ENCODE data around the gene ZNF407. TPM values are rescaled to one million over a fixed set of nuclear protein-coding genes. Genes with fewer than 3 reads are reported as not detected.

ZNF407 gene
- total and polyA plus RNA-seq, 2 of the 13 experiments (the other 11 are each of a cell fraction or from before 2014, with no cell fraction given): 2.3 to 8.7 TPM

- Histone ChIP-seq H2AFZ (ENCODE audit: low read length) (no peak overlapping the region), H3K4me2 (ENCODE audit: low read depth, low read length) (no peak overlapping the region), H3K4me1 (ENCODE audit: insufficient read depth, low read length) (peaks cover 25% of the 10 kb centered on the region), H3K4me3 (replicated peaks in 1 of 3; ENCODE audit: insufficient read depth in 1 of 3, low read depth in 2 of 3, low read length in 3 of 3) (no peak overlapping the region), H3K9ac (ENCODE audit: insufficient read depth, low read depth, low read length) (no peak overlapping the region), H3K79me2 (ENCODE audit: insufficient read depth, low read length) (no peaks in the 10 kb centered on the region), H3K36me3 (replicated peaks in 1 of 2; ENCODE audit: control insufficient read depth in 1 of 2, insufficient read depth in 2 of 2, low read length in 2 of 2) (peaks cover 0 to 1% of the 10 kb centered on the region in 2 experiments; a peak in 1 of 5 replicates), H3K27ac (ENCODE audit: extremely low read length, insufficient read depth, low read length) (no peak overlapping the region), H3K9me3 (ENCODE audit: low read length) (no peaks in the 10 kb centered on the region), H3K27me3 (ENCODE audit: control insufficient read depth in 1 of 2, insufficient read depth in 2 of 2, low read length in 2 of 2) (no peaks in the 10 kb centered on the region; a peak in 1 of 5 replicates), H4K20me1 (ENCODE audit: insufficient read depth, low read length) (no peaks in the 10 kb centered on the region)
- WGBS (ENCODE audit: low lambda C conversion rate): 94% methylated on average over 11 of the region's 11 CpGs
- in situ Hi-C loops (cut with HindIII; ENCODE audit: extremely low pct_ligation_motif_present, low pct_unique_long_range_greater_than_20kb): no loop called here
- intact Hi-C loops (cut with micrococcal nuclease; ENCODE audit: unreplicated experiment): no loop called here
- POLR2A ChIA-PET: no interaction called here
- FAIRE-seq: no peak
- BruUV-seq (replicated peaks): no TSS peak
- CTCF ChIA-PET (ENCODE audit: low intra/inter-chr PET ratio, low total read pairs): no interaction called here
- DNase-seq (ENCODE audit: low spot score): no peak
- ATAC-seq: no peak
- no peak for TF ChIP-seq KAT2B (IDR thresholded peaks at IDR 0.05; ENCODE audit: borderline replicate concordance, low read depth, low read length)
- no peak for TF ChIP-seq ZBTB33 (CRISPR knock-in tag; IDR thresholded peaks at IDR 0.05)
- TF ChIP-seq ELF1 (CRISPR knock-in tag; IDR thresholded peaks at IDR 0.05): no peak
- TF ChIP-seq HIVEP1 (CRISPR knock-in tag; IDR thresholded peaks at IDR 0.05): no peak
- no peak for TF ChIP-seq RBM39 (IDR thresholded peaks at IDR 0.05; ENCODE audit: low read depth, low read length, poor library complexity, severe bottlenecking)
- no peak for TF ChIP-seq HNF4A (CRISPR knock-in tag; IDR thresholded peaks at IDR 0.05)
- TF ChIP-seq ZNF383 (CRISPR knock-in tag; IDR thresholded peaks at IDR 0.05; ENCODE audit: borderline replicate concordance): no peak
- no peak for TF ChIP-seq GPBP1L1 (CRISPR knock-in tag; IDR thresholded peaks at IDR 0.05)
- TF ChIP-seq ELK4 (CRISPR knock-in tag; IDR thresholded peaks at IDR 0.05; ENCODE audit: borderline replicate concordance): no peak
- no peak for TF ChIP-seq RERE (CRISPR knock-in tag; IDR thresholded peaks at IDR 0.05; ENCODE audit: low read depth)
These were observed 469.3 kb downstream of the ZNF407 start for GRCh38 chr18:75066936-75067335.
